Measurements from ENCODE around the gene CGB2.

CGB2 gene

GRCh38 chr19:49070416-49070815 is 38.7 kb downstream of the CGB2 start:
- DNase-seq, result no peak

GRCh38 chr19:49071860-49072547 is 40.3 kb downstream of the CGB2 start:
- peak; percentile 19 for DNase-seq

- peak; percentile 16 for DNase-seq
These were observed 42.1 kb downstream of the CGB2 start for GRCh38 chr19:49073514-49074378.

- peak; percentile 35 for DNase-seq
These were observed 43.2 kb downstream of the CGB2 start for GRCh38 chr19:49074869-49075268.

GRCh38 chr19:49080392-49080791 is 48.7 kb downstream of the CGB2 start:
- DNase-seq, result no peak

- DNase-seq, result no peak
These were observed 49.6 kb downstream of the CGB2 start for GRCh38 chr19:49081273-49081672.
